Panc1 (cell line): ENCODE data around the gene ADAMTSL2. TPM values are rescaled to one million over a fixed set of nuclear protein-coding genes. Genes with fewer than 3 reads are reported as not detected.

ENCODE experiments used
- ATAC-seq: fragments of 200-7000 bp; cut with Tn5 transposase; 2 replicates; pipeline ENCODE4 v1.9.1; 2020; ENCODE audit warnings: mild to moderate bottlenecking, moderate library complexity
- BruUV-seq: library from RNA; stranded (reverse); fragments of 400-500 nt; replicated peaks from 2 replicates; lab custom pipeline; 2021; lab: Mats Ljungman, UMichigan
- CTCF ChIA-PET: fragments of 300-600 bp; sonication (Branson Sonifier 250); formaldehyde crosslinking; loops from one replicate; lab custom pipeline; 2022; ENCODE audit warnings: antibody characterized with exemption; lab: Charles Lee
- POLR2A ChIA-PET: fragments of 300-600 bp; sonication (Branson Sonifier 250); formaldehyde crosslinking; loops from one replicate; lab custom pipeline; 2022; ENCODE audit warnings: antibody characterized with exemption; lab: Charles Lee
- DNase-seq: peaks from one replicate; pipeline ENCODE4 v3.0.0-alpha.2; 2010; ENCODE audit warnings: low read depth, low spot score
- H3K27ac ChIP-seq: 2 replicates; pipeline ENCODE4 v1.5.1; 2011; ENCODE audit warnings: mild to moderate bottlenecking, low read length, inconsistent platforms
- H3K27me3 ChIP-seq: fragments of 200-500 bp; sonication (Bioruptor generic); 2 replicates; pipeline ENCODE4 v1.6.0; 2014; ENCODE audit warnings: low read length, inconsistent platforms; ENCODE audit not compliant: control insufficient read depth, insufficient read depth
- H3K36me3 ChIP-seq: fragments of 200-500 bp; sonication (Bioruptor generic); 2 replicates; pipeline ENCODE4 v1.5.1; 2014; ENCODE audit warnings: inconsistent platforms, mild to moderate bottlenecking, low read length, moderate library complexity; ENCODE audit not compliant: control insufficient read depth, insufficient read depth
- H3K4me1 ChIP-seq: 2 replicates; pipeline ENCODE4 v1.5.1; 2011; ENCODE audit warnings: inconsistent platforms, mild to moderate bottlenecking, low read length, moderate library complexity; ENCODE audit not compliant: control insufficient read depth, insufficient read depth
- H3K4me3 ChIP-seq, 2 experiments: 2 replicates each; pipeline ENCODE4 v1.5.1; 2011 to 2012; ENCODE audit warnings: low read depth in 2 of 2, low read length in 2 of 2, mild to moderate bottlenecking in 2 of 2, inconsistent platforms in 1 of 2, moderate library complexity in 1 of 2
- H3K9me3 ChIP-seq: fragments of 200-500 bp; sonication (Bioruptor generic); 2 replicates; pipeline ENCODE4 v1.5.1; 2014; ENCODE audit warnings: low read depth, mild to moderate bottlenecking, inconsistent platforms, low read length, moderate library complexity; ENCODE audit not compliant: control insufficient read depth, insufficient read depth
- CTCF ChIP-seq: fragments of 450-650 bp; IDR thresholded peaks from 2 replicates; pipeline ENCODE4 v1.5.1; 2017; ENCODE audit warnings: mild to moderate bottlenecking
- POLR2AphosphoS5 ChIP-seq: IDR thresholded peaks from 2 replicates; pipeline ENCODE4 v1.6.1; 2012; ENCODE audit warnings: mild to moderate bottlenecking, low read depth, low read length, moderate library complexity
- REST ChIP-seq, 2 experiments: IDR thresholded peaks; 2 replicates each; pipeline ENCODE4 v1.6.1; 2011 to 2012; ENCODE audit warnings: low read depth in 2 of 2, control low read depth in 1 of 2, low read length in 1 of 2, mild to moderate bottlenecking in 1 of 2, moderate library complexity in 1 of 2; ENCODE audit not compliant: insufficient read depth in 1 of 2
- SIN3A ChIP-seq: IDR thresholded peaks from 2 replicates; pipeline ENCODE4 v1.6.1; 2012; ENCODE audit warnings: low read depth, mild to moderate bottlenecking, low read length, moderate library complexity, borderline replicate concordance; ENCODE audit not compliant: insufficient read depth
- TCF7L2 ChIP-seq: IDR thresholded peaks from 2 replicates; pipeline ENCODE4 v1.6.1; 2011; ENCODE audit warnings: mild to moderate bottlenecking, low read depth, low read length, inconsistent platforms
- in situ Hi-C: cut with HindIII; loops from 2 replicates; pipeline ENCODE4 v1.10.0; 2016; ENCODE audit warnings: low sequenced_read_pairs, low pct_unique_long_range_greater_than_20kb
- intact Hi-C: fragments of 100-400 bp; cut with micrococcal nuclease; formaldehyde crosslinking; loops from one replicate; pipeline ENCODE4 v1.10.0; 2022; ENCODE audit not compliant: unreplicated experiment
- total RNA-seq: library from RNA; stranded (reverse); gene quantifications from one replicate; pipeline ENCODE4 v1.2.1, GENCODE V29; 2021; ENCODE audit not compliant: unreplicated experiment

ADAMTSL2 gene
- total RNA-seq, 1 experiment from 2014 or later, result 0.10 TPM

GRCh38 chr9:133524146-133524545 is 10.4 kb upstream of the ADAMTSL2 start:
- BruUV-seq, result no TSS peak
- no peaks in the 10 kb centered on the region for H3K4me1 ChIP-seq
- no peaks in the 10 kb centered on the region for H3K9me3 ChIP-seq
- H3K27ac ChIP-seq, result no peak overlapping the region
- TF ChIP-seq TCF7L2 (no peak), CTCF (no peak), POLR2AphosphoS5 (no peak), REST (IDR thresholded peaks at IDR 0.05; ENCODE audit: insufficient read depth in 1 of 2, low read depth in 2 of 2, low read length in 1 of 2) (no peak), SIN3A (no peak)
- no peaks in the 10 kb centered on the region for H3K36me3 ChIP-seq
- ATAC-seq, result no peak
- in situ Hi-C loops (no loop called here), intact Hi-C loops (no loop called here)
- no peak overlapping the region for H3K4me3 ChIP-seq
- no peaks in the 10 kb centered on the region for H3K27me3 ChIP-seq
- ChIA-PET CTCF (no interaction called here), POLR2A (no interaction called here)
- no peak for DNase-seq

GRCh38 chr9:133524679-133525228 is 9.8 kb upstream of the ADAMTSL2 start, which contains the start of gene MYMK:
Gene MYMK, minus strand, starts transcription at chr9:133524959. Its CDS starts 115 bp downstream, at chr9:133524844.
- ChIA-PET POLR2A (no interaction called here), CTCF (interaction anchor here (0.6 kb wide), 1 partner anchor 144 kb away, joined by 8 read pairs; no protein-coding TSS in a partner anchor)
- no peak within 1 kb of the TSS for H3K27ac ChIP-seq
- H3K9me3 ChIP-seq, result no peaks in the 10 kb centered on the region
- DNase-seq, result no peak
- H3K4me1 ChIP-seq, result no peaks in the 10 kb centered on the region
- H3K4me3 ChIP-seq, result no peak within 1 kb of the TSS
- BruUV-seq, result no TSS peak
- intact Hi-C loops, result no loop called here
- no peaks in the 10 kb centered on the region for H3K36me3 ChIP-seq
- no peak for ATAC-seq
- no peaks in the 10 kb centered on the region for H3K27me3 ChIP-seq
- in situ Hi-C loops, result no loop called here
- no peak for TF ChIP-seq TCF7L2
- TF ChIP-seq CTCF, result no peak
- no peak for TF ChIP-seq SIN3A
- TF ChIP-seq REST (IDR thresholded peaks at IDR 0.05; ENCODE audit: insufficient read depth in 1 of 2, low read depth in 2 of 2, low read length in 1 of 2), result no peak
- no peak for TF ChIP-seq POLR2AphosphoS5
